Thyroid gland (tissue), 4 donors: ENCODE data around the gene SQSTM1.

ENCODE experiments used
- POLR2A ChIP-seq, 2 donors: fragments of 450-650 bp; IDR thresholded peaks; one replicate each; pipeline ENCODE4 v1.6.1; 2017; ENCODE audit warnings: antibody characterized with exemption in 2 of 2, mild to moderate bottlenecking in 2 of 2, moderate library complexity in 1 of 2
- TF ChIP-seq, protein P1 (sequence below), 6 experiments: fragments of 200-600 bp in 3 of 6; fragments of 450-650 bp in 3 of 6; sonication (generic) in 3 of 6; IDR thresholded peaks; one replicate each; pipeline ENCODE4 v1.5.1; 2016 to 2019; ENCODE audit warnings: antibody characterized with exemption in 6 of 6, mild to moderate bottlenecking in 2 of 6, inconsistent platforms in 1 of 6, moderate library complexity in 1 of 6

- TF ChIP-seq, protein P1, sequence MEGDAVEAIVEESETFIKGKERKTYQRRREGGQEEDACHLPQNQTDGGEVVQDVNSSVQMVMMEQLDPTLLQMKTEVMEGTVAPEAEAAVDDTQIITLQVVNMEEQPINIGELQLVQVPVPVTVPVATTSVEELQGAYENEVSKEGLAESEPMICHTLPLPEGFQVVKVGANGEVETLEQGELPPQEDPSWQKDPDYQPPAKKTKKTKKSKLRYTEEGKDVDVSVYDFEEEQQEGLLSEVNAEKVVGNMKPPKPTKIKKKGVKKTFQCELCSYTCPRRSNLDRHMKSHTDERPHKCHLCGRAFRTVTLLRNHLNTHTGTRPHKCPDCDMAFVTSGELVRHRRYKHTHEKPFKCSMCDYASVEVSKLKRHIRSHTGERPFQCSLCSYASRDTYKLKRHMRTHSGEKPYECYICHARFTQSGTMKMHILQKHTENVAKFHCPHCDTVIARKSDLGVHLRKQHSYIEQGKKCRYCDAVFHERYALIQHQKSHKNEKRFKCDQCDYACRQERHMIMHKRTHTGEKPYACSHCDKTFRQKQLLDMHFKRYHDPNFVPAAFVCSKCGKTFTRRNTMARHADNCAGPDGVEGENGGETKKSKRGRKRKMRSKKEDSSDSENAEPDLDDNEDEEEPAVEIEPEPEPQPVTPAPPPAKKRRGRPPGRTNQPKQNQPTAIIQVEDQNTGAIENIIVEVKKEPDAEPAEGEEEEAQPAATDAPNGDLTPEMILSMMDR (IDR thresholded peaks at IDR 0.05), result no peak
- no peak for TF ChIP-seq POLR2A (IDR thresholded peaks at IDR 0.05)
These were observed 46.4 kb downstream of the SQSTM1 start for GRCh38 chr5:179867079-179867465.
